Stimulated activated CD4-positive, alpha-beta T cell treated with anti-CD3 and anti-CD28 coated beads, TNF-alpha, amount 100 ng/mL, for 4 hours (primary cell): ENCODE data around the gene IFNGR1.
"Not testable (repeated sequence)": the region's sequence is repeated elsewhere in the genome, so short reads cannot be mapped to it uniquely, and the experiment has no call there.

Experiments
- DNase-seq, 3 experiments: peaks; one replicate each; pipeline ENCODE4 v3.0.0-alpha.2; 2020; ENCODE audit warnings: low read depth in 3 of 3

IFNGR1 gene

GRCh38 chr6:137236581-137237355 is 17.6 kb upstream of the IFNGR1 start:
- no peak for DNase-seq

GRCh38 chr6:137235686-137236085 is 16.5 kb upstream of the IFNGR1 start:
- DNase-seq = no peak

- no peak for DNase-seq
Observed at GRCh38 chr6:137233911-137234863, 15.0 kb upstream of the IFNGR1 start.

- no peak for DNase-seq
Observed at GRCh38 chr6:137231895-137232294, 12.7 kb upstream of the IFNGR1 start.

GRCh38 chr6:137230956-137231555 is 11.9 kb upstream of the IFNGR1 start:
- DNase-seq = no peak

GRCh38 chr6:137230547-137230946 is 11.4 kb upstream of the IFNGR1 start:
- DNase-seq = no peak

- DNase-seq = no peak
Observed at GRCh38 chr6:137229075-137229759, 10.0 kb upstream of the IFNGR1 start.

GRCh38 chr6:137227871-137228302 is 8.7 kb upstream of the IFNGR1 start:
- DNase-seq = no peak

GRCh38 chr6:137226697-137227096 is 7.5 kb upstream of the IFNGR1 start:
- no peak for DNase-seq

GRCh38 chr6:137224799-137225198 is 5.6 kb upstream of the IFNGR1 start:
- no peak for DNase-seq

- no peak for DNase-seq
Observed at GRCh38 chr6:137223370-137224131, 4.4 kb upstream of the IFNGR1 start.

GRCh38 chr6:137222381-137222780 is 3.2 kb upstream of the IFNGR1 start:
- no peak for DNase-seq

- DNase-seq = no peak
Observed at GRCh38 chr6:137219664-137220252, 573 bp upstream of the IFNGR1 start.

- DNase-seq = no peak
Observed at GRCh38 chr6:137218473-137218916, 690 bp downstream of the IFNGR1 start.

- no peak for DNase-seq
Observed at GRCh38 chr6:137217801-137218472, 1.2 kb downstream of the IFNGR1 start.

- no peak for DNase-seq
Observed at GRCh38 chr6:137216875-137217553, 2.2 kb downstream of the IFNGR1 start.

- DNase-seq = no peak
Observed at GRCh38 chr6:137216106-137216505, 3.1 kb downstream of the IFNGR1 start.

GRCh38 chr6:137215630-137216029 is 3.6 kb downstream of the IFNGR1 start:
- DNase-seq = not testable (repeated sequence)

- no peak for DNase-seq
Observed at GRCh38 chr6:137214931-137215330, 4.3 kb downstream of the IFNGR1 start.
